Activated T-cell treated with anti-CD3 and anti-CD28 coated beads, Interleukin-2, amount 50 U/mL, for 4 hours (primary cell): ENCODE measurements around the gene MAN2A2. TPM values are rescaled to one million over a fixed set of nuclear protein-coding genes. Genes with fewer than 3 reads are reported as not detected.

ENCODE experiments used
- ATAC-seq, 2 donors: fragments of 200-7000 bp; cut with Tn5 transposase; one replicate each; pipeline ENCODE4 v1.10.0; 2021
- DNase-seq: peaks from one replicate; pipeline ENCODE4 v3.0.0-alpha.2; 2020
- H3K27me3 Mint-ChIP-seq: one replicate; pipeline ENCODE4 v1.8.0; 2021; ENCODE audit warnings: low read depth, mixed read lengths
- H3K36me3 Mint-ChIP-seq: one replicate; pipeline ENCODE4 v1.8.0; 2022; ENCODE audit warnings: mixed read lengths; ENCODE audit not compliant: insufficient read depth
- H3K4me1 Mint-ChIP-seq: one replicate; pipeline ENCODE4 v1.8.0; 2021; ENCODE audit warnings: low read depth, mixed read lengths
- H3K4me3 Mint-ChIP-seq: one replicate; pipeline ENCODE4 v1.8.0; 2021; ENCODE audit warnings: mild to moderate bottlenecking, moderate library complexity, mixed read lengths
- H3K9me3 Mint-ChIP-seq: one replicate; pipeline ENCODE4 v1.8.0; 2021; ENCODE audit warnings: mixed read lengths
- total RNA-seq, 3 donors: library from RNA; stranded (reverse); gene quantifications; one replicate each; pipeline ENCODE4 v1.2.1, GENCODE V29; 2021

MAN2A2 gene
- total RNA-seq, 3 donors from 2014 or later: 93.2 to 124 (median 122) TPM

- no peak for ATAC-seq
- H3K27me3 Mint-ChIP-seq: no peaks in the 10 kb centered on the region
Observed at GRCh38 chr15:90941038-90941437, 37.9 kb downstream of the MAN2A2 start.

GRCh38 chr15:90942354-90943120, 39.4 kb downstream of the MAN2A2 start:
- H3K27me3 Mint-ChIP-seq: no peaks in the 10 kb centered on the region
- ATAC-seq: no peak
- DNase-seq: no peak
- no peaks in the 10 kb centered on the region for H3K4me1 Mint-ChIP-seq
- H3K4me3 Mint-ChIP-seq: no peak overlapping the region
- H3K36me3 Mint-ChIP-seq: peaks cover 20% of the 10 kb centered on the region
- no peaks in the 10 kb centered on the region for H3K9me3 Mint-ChIP-seq

More at GRCh38 chr15:90941038-90941437, 37.9 kb downstream of the MAN2A2 start:
- no peak for DNase-seq
- Mint-ChIP-seq H3K36me3 (peaks cover 16% of the 10 kb centered on the region), H3K4me3 (no peak overlapping the region), H3K4me1 (peaks cover 9% of the 10 kb centered on the region), H3K9me3 (no peaks in the 10 kb centered on the region)

GRCh38 chr15:90945091-90945490, 42.0 kb downstream of the MAN2A2 start:
- no peaks in the 10 kb centered on the region for H3K9me3 Mint-ChIP-seq
- H3K36me3 Mint-ChIP-seq: peaks cover 22% of the 10 kb centered on the region
- DNase-seq (no peak), ATAC-seq (no peak)
- no peak overlapping the region for H3K4me3 Mint-ChIP-seq
- no peaks in the 10 kb centered on the region for H3K4me1 Mint-ChIP-seq
- H3K27me3 Mint-ChIP-seq: no peaks in the 10 kb centered on the region

- Mint-ChIP-seq H3K4me3 (no peak overlapping the region), H3K27me3 (no peaks in the 10 kb centered on the region), H3K36me3 (peaks cover 13% of the 10 kb centered on the region), H3K9me3 (no peaks in the 10 kb centered on the region), H3K4me1 (no peaks in the 10 kb centered on the region)
- no peak for DNase-seq
- ATAC-seq: no peak
Observed at GRCh38 chr15:90946538-90946937, 43.4 kb downstream of the MAN2A2 start.

GRCh38 chr15:90946941-90947576, 44.0 kb downstream of the MAN2A2 start:
- no peaks in the 10 kb centered on the region for H3K27me3 Mint-ChIP-seq
- no peak for DNase-seq
- no peak for ATAC-seq
- H3K9me3 Mint-ChIP-seq: no peaks in the 10 kb centered on the region
- no peaks in the 10 kb centered on the region for H3K4me1 Mint-ChIP-seq
- no peak overlapping the region for H3K4me3 Mint-ChIP-seq
- peaks cover 16% of the 10 kb centered on the region for H3K36me3 Mint-ChIP-seq

GRCh38 chr15:90947577-90948357, 44.7 kb downstream of the MAN2A2 start:
- Mint-ChIP-seq H3K36me3 (peaks cover 18% of the 10 kb centered on the region), H3K4me1 (no peaks in the 10 kb centered on the region), H3K4me3 (no peak overlapping the region), H3K9me3 (no peaks in the 10 kb centered on the region), H3K27me3 (no peaks in the 10 kb centered on the region)
- DNase-seq: no peak
- no peak for ATAC-seq

- ATAC-seq (no peak), DNase-seq (no peak)
- no peaks in the 10 kb centered on the region for H3K9me3 Mint-ChIP-seq
- H3K4me1 Mint-ChIP-seq: no peaks in the 10 kb centered on the region
- H3K4me3 Mint-ChIP-seq: no peak overlapping the region
- no peaks in the 10 kb centered on the region for H3K27me3 Mint-ChIP-seq
- peaks cover 20% of the 10 kb centered on the region for H3K36me3 Mint-ChIP-seq
Observed at GRCh38 chr15:90948506-90948905, 45.4 kb downstream of the MAN2A2 start.

GRCh38 chr15:90949979-90950675, 47.0 kb downstream of the MAN2A2 start:
- no peaks in the 10 kb centered on the region for H3K9me3 Mint-ChIP-seq
- DNase-seq (no peak), ATAC-seq (no peak)
- H3K4me3 Mint-ChIP-seq: no peak overlapping the region
- H3K4me1 Mint-ChIP-seq: peaks cover 4% of the 10 kb centered on the region
- H3K27me3 Mint-ChIP-seq: no peaks in the 10 kb centered on the region
- peaks cover 18% of the 10 kb centered on the region for H3K36me3 Mint-ChIP-seq

- H3K9me3 Mint-ChIP-seq: no peaks in the 10 kb centered on the region
- no peaks in the 10 kb centered on the region for H3K27me3 Mint-ChIP-seq
- H3K4me1 Mint-ChIP-seq: peaks cover 7% of the 10 kb centered on the region
- no peak for ATAC-seq
- peaks cover 18% of the 10 kb centered on the region for H3K36me3 Mint-ChIP-seq
- H3K4me3 Mint-ChIP-seq: no peak overlapping the region
- DNase-seq: no peak
Observed at GRCh38 chr15:90950676-90951075, 47.6 kb downstream of the MAN2A2 start.

- DNase-seq: no peak
- Mint-ChIP-seq H3K27me3 (no peaks in the 10 kb centered on the region), H3K4me3 (peak overlapping the region; percentile 25), H3K9me3 (no peaks in the 10 kb centered on the region), H3K36me3 (peaks cover 11% of the 10 kb centered on the region), H3K4me1 (peaks cover 14% of the 10 kb centered on the region)
- no peak for ATAC-seq
Observed at GRCh38 chr15:90952901-90953677, 50.0 kb downstream of the MAN2A2 start.

GRCh38 chr15:90953947-90954711, 51.0 kb downstream of the MAN2A2 start:
- ATAC-seq (no peak), DNase-seq (no peak)
- peaks cover 9% of the 10 kb centered on the region for H3K36me3 Mint-ChIP-seq
- peak overlapping the region; percentile 86 for H3K4me3 Mint-ChIP-seq
- H3K9me3 Mint-ChIP-seq: no peaks in the 10 kb centered on the region
- no peaks in the 10 kb centered on the region for H3K27me3 Mint-ChIP-seq
- H3K4me1 Mint-ChIP-seq: peaks cover 14% of the 10 kb centered on the region

GRCh38 chr15:90954712-90955623, 51.9 kb downstream of the MAN2A2 start, which contains the start of gene RCCD1:
TSS of gene RCCD1 (plus strand) at chr15:90954884. CDS start at chr15:90956735, 1,851 bp downstream.
- ATAC-seq (peak; percentile 96 to 97), DNase-seq (peak; percentile 80)
- H3K4me3 Mint-ChIP-seq: peak within 1 kb of the TSS; percentile 86
- H3K36me3 Mint-ChIP-seq: peaks cover 11% of the 10 kb centered on the region
- H3K4me1 Mint-ChIP-seq: peaks cover 14% of the 10 kb centered on the region
- H3K9me3 Mint-ChIP-seq: no peaks in the 10 kb centered on the region
- H3K27me3 Mint-ChIP-seq: no peaks in the 10 kb centered on the region
